ENCODE results near the gene TACO1. TPM values are rescaled to one million over a fixed set of nuclear protein-coding genes. Genes with fewer than 3 reads are reported as not detected.

TACO1 gene
- 20.7 and 28.1 TPM in 2 replicates for total RNA-seq (2014; rRNA removed; shearing (Covaris generic))

GRCh38 chr17:63600569-63601438 lies at the start of gene TACO1:
TSS of gene TACO1 (plus strand) at chr17:63600895. CDS start at chr17:63601084, 189 bp downstream.
- DNase-seq (ENCODE audit: low spot score), result peak; percentile 76

- DNase-seq (ENCODE audit: low spot score), result no peak
Observed at GRCh38 chr17:63552211-63552610, 48.5 kb upstream of the TACO1 start.

GRCh38 chr17:63555500-63556156 lies 45.1 kb upstream of the TACO1 start:
- DNase-seq (ENCODE audit: low spot score), result no peak

GRCh38 chr17:63557416-63557815 lies 43.3 kb upstream of the TACO1 start:
- DNase-seq (ENCODE audit: low spot score), result no peak

- no peak for DNase-seq (ENCODE audit: low spot score)
Observed at GRCh38 chr17:63558441-63558840, 42.3 kb upstream of the TACO1 start.

- DNase-seq (ENCODE audit: low spot score), result no peak
Observed at GRCh38 chr17:63561819-63562218, 38.9 kb upstream of the TACO1 start.

GRCh38 chr17:63563339-63563738 lies 37.4 kb upstream of the TACO1 start:
- DNase-seq (ENCODE audit: low spot score), result no peak

- DNase-seq (ENCODE audit: low spot score), result no peak
Observed at GRCh38 chr17:63564562-63564961, 36.1 kb upstream of the TACO1 start.

GRCh38 chr17:63567229-63567628 lies 33.5 kb upstream of the TACO1 start:
- no peak for DNase-seq (ENCODE audit: low spot score)

- DNase-seq (ENCODE audit: low spot score), result no peak
Observed at GRCh38 chr17:63568563-63568962, 32.1 kb upstream of the TACO1 start.

- DNase-seq (ENCODE audit: low spot score), result no peak
Observed at GRCh38 chr17:63571632-63572310, 28.9 kb upstream of the TACO1 start.

GRCh38 chr17:63573634-63574033 lies 27.1 kb upstream of the TACO1 start:
- DNase-seq (ENCODE audit: low spot score), result no peak

GRCh38 chr17:63578027-63578768 lies 22.5 kb upstream of the TACO1 start:
- no peak for DNase-seq (ENCODE audit: low spot score)

- DNase-seq (ENCODE audit: low spot score), result no peak
Observed at GRCh38 chr17:63578769-63579111, 22.0 kb upstream of the TACO1 start.

- no peak for DNase-seq (ENCODE audit: low spot score)
Observed at GRCh38 chr17:63579633-63580032, 21.1 kb upstream of the TACO1 start.

- no peak for DNase-seq (ENCODE audit: low spot score)
Observed at GRCh38 chr17:63587770-63588169, 12.9 kb upstream of the TACO1 start.

- DNase-seq (ENCODE audit: low spot score), result no peak
Observed at GRCh38 chr17:63588797-63589196, 11.9 kb upstream of the TACO1 start.

GRCh38 chr17:63589646-63590045 lies 11.0 kb upstream of the TACO1 start:
- no peak for DNase-seq (ENCODE audit: low spot score)

GRCh38 chr17:63592797-63593196 lies 7.9 kb upstream of the TACO1 start:
- DNase-seq (ENCODE audit: low spot score), result no peak

- DNase-seq (ENCODE audit: low spot score), result no peak
Observed at GRCh38 chr17:63595132-63595531, 5.6 kb upstream of the TACO1 start.

- DNase-seq (ENCODE audit: low spot score), result no peak
Observed at GRCh38 chr17:63596856-63597586, 3.7 kb upstream of the TACO1 start.

Data from H4 (cell line).